GM18511 (cell line): Measurements from ENCODE around the gene DNAJC30.

Source experiments
- ATAC-seq: cut with Tn5 transposase; IDR thresholded peaks from one replicate; pipeline ENCODE4 v1.9.1; 2021; ENCODE audit warnings: mild to moderate bottlenecking, moderate library complexity; ENCODE audit not compliant: unreplicated experiment

DNAJC30 gene

GRCh38 chr7:73708961-73709549 is 25.8 kb upstream of the DNAJC30 start:
- ATAC-seq, result no peak

- no peak for ATAC-seq
Measured at GRCh38 chr7:73707045-73707631, 23.9 kb upstream of the DNAJC30 start.

GRCh38 chr7:73706126-73707044 is 23.1 kb upstream of the DNAJC30 start:
- no peak for ATAC-seq

- no peak for ATAC-seq
Measured at GRCh38 chr7:73705551-73705920, 22.3 kb upstream of the DNAJC30 start.

GRCh38 chr7:73704640-73705550 is 21.6 kb upstream of the DNAJC30 start:
- ATAC-seq, result no peak

- no peak for ATAC-seq
Measured at GRCh38 chr7:73703757-73704639, 20.7 kb upstream of the DNAJC30 start.

GRCh38 chr7:73703225-73703624 is 20.0 kb upstream of the DNAJC30 start:
- ATAC-seq, result no peak

GRCh38 chr7:73702665-73703064 is 19.4 kb upstream of the DNAJC30 start:
- no peak for ATAC-seq

- no peak for ATAC-seq
Measured at GRCh38 chr7:73702226-73702625, 19.0 kb upstream of the DNAJC30 start.

- no peak for ATAC-seq
Measured at GRCh38 chr7:73701357-73701995, 18.2 kb upstream of the DNAJC30 start.

GRCh38 chr7:73700581-73701134 is 17.4 kb upstream of the DNAJC30 start:
- ATAC-seq, result no peak

GRCh38 chr7:73700069-73700423 is 16.8 kb upstream of the DNAJC30 start:
- ATAC-seq, result no peak

- no peak for ATAC-seq
Measured at GRCh38 chr7:73699370-73700068, 16.3 kb upstream of the DNAJC30 start.

GRCh38 chr7:73698410-73698809 is 15.2 kb upstream of the DNAJC30 start:
- no peak for ATAC-seq

GRCh38 chr7:73696372-73696771 is 13.1 kb upstream of the DNAJC30 start:
- ATAC-seq, result no peak

- no peak for ATAC-seq
Measured at GRCh38 chr7:73690646-73691045, 7.4 kb upstream of the DNAJC30 start.

GRCh38 chr7:73688288-73688687 is 5.0 kb upstream of the DNAJC30 start:
- no peak for ATAC-seq

- ATAC-seq, result no peak
Measured at GRCh38 chr7:73685311-73685710, 2.1 kb upstream of the DNAJC30 start.
